ENCODE results near the gene TBC1D2B.

Gene TBC1D2B

DNA sequence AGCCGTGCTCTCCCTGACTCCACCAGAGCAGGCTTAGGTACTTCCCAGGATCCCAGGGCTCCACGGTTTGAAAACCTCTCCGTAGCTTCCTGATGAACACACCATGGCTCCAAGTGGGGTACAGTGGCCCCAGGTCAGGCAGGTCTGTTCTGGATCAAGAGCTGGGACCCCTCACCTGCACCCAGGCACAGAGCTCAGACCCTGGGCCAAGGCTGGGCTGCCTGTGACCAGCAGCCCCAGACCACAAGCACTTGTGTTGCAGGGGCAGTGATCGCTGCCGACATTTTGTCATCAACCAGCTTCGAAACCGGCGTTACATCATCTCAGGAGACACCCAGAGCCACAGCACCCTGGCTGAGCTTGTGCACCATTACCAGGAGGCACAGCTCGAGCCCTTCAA lies 20.2 kb upstream of the TBC1D2B start:
- DNase-seq (ENCODE audit: low read depth) = no peak

DNA sequence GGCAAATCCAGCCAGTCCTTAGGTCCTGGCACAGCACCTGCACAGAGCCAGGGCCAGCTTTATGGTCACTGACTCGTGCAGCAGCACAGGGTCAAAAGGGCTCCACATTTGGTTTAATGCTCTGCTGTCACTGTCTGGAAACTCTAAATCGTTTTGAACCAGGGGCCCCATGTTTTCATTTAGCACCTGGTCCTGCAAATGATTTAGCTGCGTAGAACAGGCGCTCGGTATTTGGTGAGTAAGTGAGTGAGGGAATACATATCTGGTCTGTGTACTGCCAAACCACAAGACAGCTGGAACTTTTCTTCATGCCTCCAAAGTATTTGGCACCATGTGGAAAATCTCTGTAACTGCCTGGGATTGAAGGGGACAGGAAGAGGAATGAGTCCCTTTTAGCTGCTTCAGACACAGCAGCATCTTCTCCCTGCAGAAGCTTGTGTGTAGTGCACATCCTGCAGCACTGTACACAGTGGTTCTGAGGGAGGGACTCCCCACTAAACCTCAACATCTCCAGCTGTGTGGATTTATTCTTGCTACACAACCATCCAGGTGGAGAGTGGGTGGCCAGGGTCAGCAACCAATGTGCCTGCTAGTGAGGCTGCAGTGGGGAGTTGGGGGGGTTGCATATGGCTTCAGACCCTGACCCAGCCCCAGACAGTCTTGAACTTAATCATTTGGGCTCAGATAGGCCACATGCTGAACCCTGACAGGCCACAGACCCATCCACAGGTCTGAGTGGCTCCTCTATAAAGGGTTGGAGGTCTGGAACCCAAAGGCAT lies 15.9 kb upstream of the TBC1D2B start:
- DNase-seq (ENCODE audit: low read depth) = no peak

DNA sequence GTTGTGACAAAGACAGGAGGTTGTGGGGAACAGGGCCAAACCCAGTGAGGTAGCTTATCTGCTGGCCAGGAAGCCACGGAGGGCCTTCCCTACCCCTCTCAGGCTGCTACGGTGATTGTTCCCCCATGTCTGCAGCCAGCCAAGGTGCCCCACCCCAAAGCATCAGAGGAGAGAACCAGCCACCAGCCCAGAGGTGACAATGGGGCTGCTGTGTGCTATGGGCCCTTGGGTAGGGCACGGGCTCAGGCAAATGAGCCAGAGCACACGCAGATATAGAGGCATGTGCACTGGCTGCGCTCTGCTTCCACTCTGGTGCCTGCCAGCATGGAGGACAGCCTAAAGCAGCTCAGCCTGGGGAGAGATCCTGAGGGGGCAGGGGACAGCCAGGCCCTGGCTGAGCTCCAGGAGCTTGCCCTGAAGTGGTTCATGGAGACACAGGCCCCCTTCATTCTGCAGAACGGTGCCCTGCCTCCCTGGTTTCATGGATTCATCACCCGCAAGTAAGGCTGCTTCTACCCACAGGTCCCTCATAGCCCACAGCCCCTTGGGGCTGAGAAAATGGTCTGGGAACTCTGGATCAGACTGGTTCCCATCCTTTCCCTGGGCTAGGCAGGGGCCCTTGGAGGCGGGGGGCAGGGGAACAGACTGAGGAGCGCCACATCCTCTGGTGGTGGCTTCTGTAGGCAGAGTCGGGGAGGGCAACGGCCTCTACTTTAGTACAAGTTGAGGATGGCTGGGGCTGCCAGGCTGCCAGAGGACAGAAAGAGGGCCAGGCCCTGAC lies 14.9 kb upstream of the TBC1D2B start, which contains the start of gene SH2D7:
Gene SH2D7, plus strand, starts transcription at position 301 of the 781 bp plus-strand sequence. Its CDS starts 24 bp downstream, at position 325.
- DNase-seq (ENCODE audit: low read depth) = no peak

DNA sequence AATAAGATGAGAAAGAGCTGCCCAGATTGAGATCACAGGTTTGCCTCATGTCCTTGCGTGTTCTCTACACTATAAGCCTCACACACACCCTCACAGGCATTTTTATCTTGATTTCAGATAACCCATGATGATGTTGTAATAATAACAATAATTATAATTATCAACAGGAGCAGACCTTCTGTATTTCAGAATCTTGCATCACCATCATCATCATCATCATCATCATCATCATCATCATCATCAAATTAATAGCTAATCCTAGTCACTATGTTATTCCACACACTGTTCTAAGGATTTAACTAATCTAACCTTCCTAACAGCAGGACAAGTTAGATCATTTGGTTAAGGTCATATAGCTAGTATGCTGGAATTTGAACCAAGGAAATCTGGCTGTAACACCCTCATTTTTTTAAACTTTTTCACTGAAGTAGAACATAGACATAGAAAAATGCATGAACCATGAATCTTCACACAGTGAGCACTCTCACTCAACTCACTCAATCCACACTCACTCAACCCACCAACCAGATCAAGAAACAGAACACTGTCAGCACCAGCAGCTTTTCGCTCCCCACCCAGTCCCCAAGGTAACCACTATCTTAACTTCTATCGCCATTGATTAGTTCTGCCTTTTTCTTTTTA lies 13.0 kb upstream of the TBC1D2B start:
- no peak for DNase-seq (ENCODE audit: low read depth)

DNA sequence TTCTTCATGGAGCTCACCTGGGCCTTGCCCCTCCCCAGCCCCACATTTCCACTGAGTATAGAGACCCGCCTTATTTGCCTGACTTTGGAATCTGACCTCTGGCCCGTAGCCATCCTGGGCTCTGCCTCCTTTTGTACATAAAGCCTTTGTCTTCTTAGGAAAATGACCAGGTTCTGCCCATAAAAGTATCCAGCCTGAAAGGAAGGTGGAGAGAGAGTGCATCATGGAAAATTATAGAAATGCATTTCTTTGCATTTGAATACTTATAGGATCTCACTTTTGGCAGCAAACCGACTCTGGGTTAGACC lies 11.2 kb upstream of the TBC1D2B start:
- DNase-seq (ENCODE audit: low read depth) = no peak

DNA sequence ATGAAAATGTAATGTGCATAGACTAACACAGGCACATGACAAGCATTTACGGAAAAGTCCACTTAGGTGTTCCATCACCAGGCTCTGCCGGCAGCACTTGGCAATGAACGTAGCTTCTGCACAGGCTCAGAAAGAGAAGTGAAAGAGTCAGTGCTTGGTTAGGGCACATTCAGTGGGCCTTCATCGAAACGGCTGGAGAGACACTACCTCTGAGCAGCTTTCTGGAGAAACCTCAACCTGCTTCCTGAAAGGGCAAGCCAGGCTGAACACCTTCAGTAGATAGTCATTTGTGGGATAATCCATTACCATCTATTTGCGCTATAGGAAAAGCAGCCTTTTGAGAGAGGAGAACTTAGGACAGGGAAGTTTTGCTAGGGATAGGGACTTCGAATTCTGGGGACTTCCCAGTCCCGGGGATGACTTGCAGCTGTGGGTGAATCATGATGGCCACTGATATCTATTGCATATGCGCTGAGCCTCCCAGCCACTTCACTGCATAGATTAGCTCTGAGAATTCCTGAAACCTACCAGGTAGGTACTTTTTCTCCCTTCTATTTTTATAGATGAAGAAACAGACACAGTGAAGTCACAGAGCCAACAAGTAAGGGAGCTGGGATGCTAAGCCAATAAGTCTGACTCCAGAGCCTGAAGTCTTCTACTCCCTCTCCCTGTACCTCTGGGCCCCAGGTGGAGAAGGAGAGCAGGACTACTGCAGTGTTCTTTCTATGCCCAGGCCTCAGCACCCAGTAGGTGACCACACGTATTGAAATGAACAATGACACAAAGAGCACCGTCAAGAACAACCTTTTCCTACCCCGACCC lies 10.7 kb upstream of the TBC1D2B start:
- DNase-seq (ENCODE audit: low read depth) = no peak

DNA sequence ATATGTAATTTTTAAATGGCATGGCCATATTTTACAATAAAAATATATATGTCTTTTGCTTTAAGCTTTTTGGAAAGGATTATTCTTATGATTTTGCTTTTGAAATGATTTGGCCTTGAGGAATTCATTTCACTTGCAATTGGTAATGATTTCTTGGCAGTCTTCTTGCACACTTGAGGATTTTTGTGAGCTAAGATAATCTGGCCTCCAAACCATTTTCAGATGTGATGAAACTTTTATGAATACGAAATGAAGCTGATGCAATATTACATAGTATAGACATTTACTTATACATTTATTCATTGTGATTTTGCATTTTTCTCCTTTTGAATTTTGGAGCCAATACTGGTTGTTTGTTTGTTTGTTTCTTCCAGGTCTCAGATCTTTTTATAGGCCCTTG lies 8.4 kb upstream of the TBC1D2B start:
- DNase-seq (ENCODE audit: low read depth) = no peak

DNA sequence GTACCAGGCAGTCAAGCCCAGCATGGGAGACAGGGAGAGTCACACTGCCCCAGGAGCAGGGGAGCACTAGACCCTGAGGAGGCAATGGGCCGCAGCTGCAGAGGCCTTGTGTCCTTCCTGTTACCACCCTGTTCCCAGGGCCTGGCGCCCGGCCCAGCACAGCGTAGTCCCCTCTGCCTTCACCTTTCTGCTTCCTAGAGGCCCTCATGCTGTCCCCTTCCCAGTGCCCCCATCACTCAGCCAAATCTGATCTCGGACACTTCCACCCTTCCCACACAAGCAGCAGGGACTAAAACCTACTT lies 6.9 kb upstream of the TBC1D2B start:
- no peak for DNase-seq (ENCODE audit: low read depth)

DNA sequence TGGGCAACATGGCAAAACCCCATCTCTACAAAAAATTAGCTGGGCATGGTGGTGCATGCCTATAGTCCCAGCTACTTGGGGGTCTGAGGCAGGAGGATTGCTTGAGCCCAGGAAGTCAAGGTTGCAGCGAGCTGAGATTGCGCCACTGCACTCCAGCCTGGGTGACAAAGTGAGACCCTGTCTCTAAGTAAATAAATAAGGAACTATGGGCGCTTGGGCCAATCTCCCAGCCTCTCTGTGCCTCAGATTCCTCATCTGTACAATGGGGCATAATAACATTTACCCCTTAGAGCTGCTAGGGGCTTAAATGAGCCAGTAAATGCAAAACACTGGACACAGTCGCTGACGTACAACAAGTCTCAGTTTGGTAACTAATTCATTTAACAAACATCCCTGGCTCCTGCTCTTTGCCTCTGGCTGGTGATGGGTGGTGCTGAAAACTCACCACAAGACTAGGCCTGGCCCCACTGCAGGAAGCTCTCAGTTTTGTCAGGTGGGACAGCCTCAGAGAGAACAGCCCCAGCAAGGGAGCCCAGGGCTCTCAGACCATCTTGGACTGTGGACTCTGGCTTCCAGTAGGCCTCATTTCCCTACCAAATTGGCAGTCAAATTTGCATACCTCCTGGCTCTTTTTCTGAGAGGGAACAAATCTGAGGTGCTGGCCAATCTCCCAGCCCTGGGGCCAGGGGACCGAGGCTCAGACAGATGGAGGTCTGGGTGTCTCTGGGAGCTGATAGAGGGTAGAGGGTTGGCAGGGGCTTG lies 6.4 kb upstream of the TBC1D2B start:
- no peak for DNase-seq (ENCODE audit: low read depth)

DNA sequence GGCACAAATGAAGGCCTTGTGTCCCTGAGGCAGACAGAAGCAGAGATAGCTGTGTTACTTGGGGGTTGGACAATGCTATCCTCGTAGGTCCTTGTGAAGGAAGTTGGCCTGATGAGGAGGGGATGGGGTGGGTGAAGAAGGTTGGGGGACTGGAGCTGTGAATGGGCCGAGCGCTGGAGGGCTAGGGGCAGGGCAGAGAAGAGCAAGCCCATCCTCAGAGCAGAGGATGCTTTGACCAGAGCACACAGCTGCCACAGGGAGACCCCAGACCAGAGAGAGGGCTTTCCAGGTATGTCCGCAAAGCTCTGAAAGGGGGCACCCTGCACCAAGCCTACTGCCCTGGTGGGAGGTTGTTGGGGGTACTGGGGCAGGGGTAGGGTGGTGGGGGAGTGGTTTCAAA lies 5.7 kb upstream of the TBC1D2B start:
- no peak for DNase-seq (ENCODE audit: low read depth)

DNA sequence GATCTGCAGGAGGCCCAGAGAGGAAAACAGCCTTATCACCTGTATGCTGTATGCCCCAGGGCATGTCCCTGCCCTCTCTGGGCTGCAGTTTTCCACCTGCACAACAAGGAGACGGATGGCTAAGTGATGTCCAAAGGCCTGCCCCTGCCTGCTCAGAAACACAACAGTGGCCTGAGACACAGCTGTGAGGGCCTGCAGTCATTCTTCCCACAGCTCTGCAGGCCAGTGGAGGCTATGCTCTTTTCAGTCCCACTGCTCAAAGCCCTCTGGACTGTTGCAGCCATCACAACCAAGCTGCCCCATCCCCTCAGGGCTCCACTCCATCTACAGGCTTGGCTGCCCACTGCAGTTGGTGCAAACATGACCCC lies 5.2 kb upstream of the TBC1D2B start:
- no peak for DNase-seq (ENCODE audit: low read depth)

DNA sequence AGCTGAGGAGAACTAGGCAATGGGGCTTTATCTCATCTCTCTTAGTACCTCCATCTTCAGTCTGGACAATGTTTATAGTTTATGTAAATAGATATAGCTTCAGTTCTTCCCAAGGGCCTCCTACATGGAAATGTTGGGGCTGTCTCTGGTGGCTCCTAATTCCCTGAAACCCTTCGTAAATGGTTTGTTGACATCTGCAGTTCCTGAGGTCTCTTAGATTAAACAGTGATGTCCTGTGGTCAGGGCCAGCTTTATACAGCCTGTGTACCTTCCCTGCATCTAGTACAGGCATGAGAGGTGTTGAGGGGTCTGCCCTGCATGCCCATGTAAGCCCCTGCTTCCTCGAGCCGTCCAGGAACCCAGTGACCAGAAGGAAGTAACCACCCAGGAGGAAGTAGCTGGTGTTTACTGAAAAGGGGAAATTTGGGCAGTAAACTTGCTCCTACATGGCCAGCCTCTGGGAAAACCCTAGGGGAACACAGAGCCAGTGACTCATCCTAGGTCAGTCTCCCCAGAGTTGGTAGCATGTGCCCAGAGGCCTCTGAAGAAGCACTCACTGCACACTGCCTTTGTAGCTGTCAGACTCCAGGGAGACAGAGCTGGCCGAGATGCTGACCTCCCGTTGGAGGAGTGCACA lies 4.7 kb upstream of the TBC1D2B start:
- no peak for DNase-seq (ENCODE audit: low read depth)

DNA sequence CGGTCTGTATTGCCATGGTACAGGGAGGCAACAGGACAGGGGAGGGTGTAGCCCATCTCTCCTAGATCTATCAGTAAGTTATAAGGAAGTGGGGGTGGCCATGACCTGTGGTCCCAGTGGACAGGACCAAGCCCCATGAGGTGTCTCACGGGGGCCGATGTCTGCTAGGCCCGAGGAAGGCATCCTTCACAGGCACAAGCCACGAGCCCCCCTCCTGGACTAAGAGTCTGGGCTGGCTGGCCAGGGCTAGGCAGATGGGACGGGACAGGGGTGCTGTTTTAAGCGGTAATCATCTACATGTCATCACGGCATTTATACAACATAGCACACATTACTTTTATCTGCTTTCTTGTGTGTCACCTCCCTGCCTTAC lies 2.6 kb upstream of the TBC1D2B start:
- DNase-seq (ENCODE audit: low read depth) = no peak

DNA sequence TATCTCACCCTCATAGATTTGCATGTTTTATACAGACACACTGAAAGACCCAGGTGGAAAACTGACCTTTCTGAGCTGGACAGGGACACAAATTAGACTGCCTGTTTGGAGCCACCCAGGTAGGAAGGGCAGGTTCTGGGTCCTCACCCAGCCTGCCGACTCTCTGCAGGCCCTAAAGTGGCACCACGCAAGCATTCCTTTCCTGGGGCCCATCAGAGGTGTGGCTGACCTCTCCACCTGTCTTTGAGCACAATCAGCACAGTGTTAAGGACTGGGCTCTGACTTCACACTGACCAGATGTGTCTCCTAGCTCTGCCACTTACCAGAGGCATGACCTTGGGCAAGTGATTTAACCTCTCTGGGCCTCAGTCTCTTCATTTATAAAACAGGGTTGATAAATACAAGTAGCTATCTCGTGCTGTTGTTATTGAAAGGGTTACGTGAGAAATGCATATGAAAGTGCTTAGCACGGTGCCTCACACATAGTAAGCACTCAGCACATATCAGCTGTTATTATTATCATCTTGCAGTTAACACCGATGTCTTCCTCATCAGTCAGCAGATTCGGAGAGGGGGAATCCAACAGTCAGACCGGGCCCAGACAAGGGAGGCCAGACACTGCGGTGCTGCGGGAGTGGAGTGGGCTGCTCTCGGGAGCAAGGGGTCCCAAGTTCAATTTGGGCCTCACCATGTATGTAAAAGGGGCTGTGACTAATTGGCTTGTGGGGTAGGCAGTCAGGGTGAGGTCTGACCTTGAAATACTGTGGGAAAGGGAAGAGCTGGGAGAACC lies 2.0 kb upstream of the TBC1D2B start:
- DNase-seq (ENCODE audit: low read depth) = no peak

DNA sequence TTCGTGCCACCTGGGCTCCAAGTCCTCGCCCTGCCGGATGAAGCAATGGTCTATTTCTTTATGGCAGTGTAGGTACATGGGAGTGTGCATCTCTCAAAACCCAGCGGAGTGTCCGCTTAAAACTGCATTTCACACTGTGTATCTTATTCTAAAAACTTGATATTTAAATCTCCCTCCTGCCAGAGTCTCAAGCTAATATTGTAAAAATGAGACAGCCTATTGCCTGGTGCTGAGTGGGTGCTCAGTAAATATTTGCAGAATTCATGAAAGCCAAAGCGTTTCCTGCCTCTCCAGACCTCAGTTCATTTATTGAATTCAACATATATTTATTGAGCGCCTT lies 330 bp upstream of the TBC1D2B start:
- DNase-seq (ENCODE audit: low read depth) = no peak

DNA sequence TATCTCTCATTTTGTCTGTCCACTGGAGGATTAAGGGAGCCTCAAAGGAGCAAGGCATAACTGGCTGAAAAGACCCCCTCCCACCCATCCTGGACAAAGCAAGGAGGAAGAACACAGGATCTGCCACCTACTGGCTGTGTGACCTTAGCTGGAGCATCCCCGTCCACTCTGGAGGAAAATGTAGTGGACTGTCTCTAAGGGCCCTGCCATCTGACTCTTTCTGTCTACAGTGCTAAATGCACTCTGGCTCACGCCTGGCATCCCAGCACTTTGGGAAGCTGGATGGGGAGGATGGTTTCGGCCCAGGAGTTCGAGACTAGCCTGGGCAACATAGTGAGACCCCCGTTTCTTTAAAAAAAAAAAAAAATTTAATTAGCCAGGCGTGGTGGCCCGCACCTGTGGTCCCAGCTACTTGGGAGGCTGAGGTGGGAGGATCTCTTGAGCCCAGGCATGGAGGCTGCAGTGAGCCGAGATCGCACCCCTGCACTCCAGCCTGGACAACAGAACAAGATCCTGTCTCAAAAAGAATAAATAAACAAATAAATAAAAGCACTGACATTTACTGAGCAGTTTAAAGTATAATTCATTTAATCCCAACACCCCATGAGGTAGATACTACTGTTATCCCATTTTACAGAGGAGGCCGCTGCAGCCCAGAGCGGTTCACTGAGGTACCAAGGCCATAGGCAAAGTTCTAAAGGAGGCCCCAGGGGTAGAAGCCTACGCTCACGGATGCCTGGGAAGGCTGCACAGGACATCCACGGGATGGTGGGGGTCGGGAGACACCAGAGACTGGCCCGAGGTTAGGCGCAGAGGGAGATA lies 1.1 kb downstream of the TBC1D2B start:
- DNase-seq (ENCODE audit: low read depth) = no peak

DNA sequence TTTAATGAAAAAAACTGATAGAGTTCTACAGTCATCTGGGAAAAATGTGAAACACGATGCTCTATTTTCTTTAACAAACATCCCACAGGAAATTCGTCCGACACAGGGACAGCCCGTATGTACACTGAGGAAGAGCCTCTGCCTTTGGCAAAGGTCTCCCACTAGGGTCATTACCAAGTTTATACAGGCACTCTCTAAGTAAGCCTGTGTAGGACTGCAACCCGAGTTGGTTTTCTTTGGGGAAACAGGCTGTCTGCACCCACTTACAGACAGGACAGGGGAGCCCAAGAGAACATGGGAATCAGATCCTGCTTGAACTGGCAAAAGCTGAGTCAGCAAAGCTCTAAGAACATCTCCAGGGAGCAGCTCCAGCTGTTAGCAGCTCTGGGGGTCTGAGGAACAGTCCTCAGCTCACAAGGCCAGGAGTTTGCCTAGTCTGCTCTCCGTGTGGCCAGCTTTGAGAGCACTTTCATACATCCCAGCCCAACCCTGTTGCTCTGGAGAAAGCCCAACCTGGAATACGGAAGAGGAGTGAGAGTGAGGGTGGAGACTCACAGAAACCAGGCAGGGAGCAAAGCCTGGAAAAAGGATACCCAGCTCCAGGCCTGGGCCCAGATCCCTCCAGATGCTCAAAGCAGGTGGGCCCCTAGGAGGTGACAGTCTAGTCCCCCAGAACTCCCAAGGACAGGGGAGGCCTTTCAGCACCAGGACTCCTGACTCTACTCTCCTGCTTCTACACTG lies 1.9 kb downstream of the TBC1D2B start:
- no peak for DNase-seq (ENCODE audit: low read depth)

DNA sequence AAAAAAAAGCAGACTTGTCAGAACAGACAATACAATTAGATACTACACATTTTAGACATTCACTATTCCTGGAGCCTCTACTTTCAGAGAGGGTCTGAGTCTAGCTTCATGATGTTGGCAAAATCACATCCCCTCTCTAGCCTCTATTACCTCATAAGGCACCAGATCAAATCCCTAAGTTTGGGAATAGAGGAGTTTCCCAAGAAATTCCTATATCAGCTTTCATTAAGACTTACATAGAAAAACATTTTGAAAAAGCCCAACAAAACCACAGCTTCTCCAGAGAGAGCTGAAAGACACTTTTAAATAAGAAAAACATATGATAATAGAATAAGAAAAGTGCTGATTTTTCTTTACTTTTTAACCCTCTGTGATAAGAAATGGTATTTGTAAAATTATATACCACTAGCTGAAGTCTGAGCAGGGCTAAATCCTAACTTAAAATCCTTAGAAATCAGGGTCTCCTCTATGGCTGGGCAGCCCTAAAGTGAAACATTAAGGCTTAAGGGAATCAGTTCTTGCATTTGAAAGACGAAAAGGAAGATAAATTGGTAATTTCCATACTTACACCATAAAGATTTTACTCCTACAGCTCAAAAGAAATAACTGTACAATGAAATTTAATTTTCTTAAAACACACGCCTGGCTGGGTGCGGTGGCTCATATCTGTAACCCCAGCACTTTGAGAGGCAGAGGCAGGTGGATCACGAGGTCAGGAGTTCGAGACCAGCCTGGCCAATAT lies 4.3 kb downstream of the TBC1D2B start:
- no peak for DNase-seq (ENCODE audit: low read depth)
